Naive thymus-derived CD4-positive, alpha-beta T cell (primary cell): ENCODE data around the gene LUZP2. TPM values are rescaled to one million over a fixed set of nuclear protein-coding genes. Genes with fewer than 3 reads are reported as not detected.

Experiments
- ATAC-seq: fragments of 150-1000 bp; cut with Tn5 transposase; 2 replicates; pipeline ENCODE4 v1.10.0; 2021; ENCODE audit warnings: mild to moderate bottlenecking, moderate library complexity
- CTCF ChIA-PET: fragments of 350-600 bp; sonication (Branson Sonifier 250); formaldehyde crosslinking; loops from one replicate; lab custom pipeline; 2021; ENCODE audit warnings: antibody characterized with exemption; lab: Charles Lee
- POLR2A ChIA-PET: fragments of 350-600 bp; sonication (Branson Sonifier 250); formaldehyde crosslinking; loops from one replicate; lab custom pipeline; 2021; ENCODE audit warnings: antibody characterized with exemption, inconsistent platforms; lab: Charles Lee
- DNase-seq, 9 donors: peaks; one replicate each; pipeline versions ENCODE4 v3.0.0 to v3.0.0-alpha.2; 2020 to 2022; ENCODE audit warnings: mixed read lengths in 1 of 9
- H3K27ac ChIP-seq: one replicate; pipeline ENCODE4 v1.7.0; 2013; ENCODE audit warnings: mild to moderate bottlenecking, low read depth, low read length, moderate library complexity
- H3K27me3 ChIP-seq, 2 donors: one replicate each; pipeline ENCODE4 v1.7.0; 2013; ENCODE audit warnings: low read length in 2 of 2, mild to moderate bottlenecking in 2 of 2, moderate library complexity in 2 of 2; ENCODE audit not compliant: control insufficient read depth in 2 of 2, insufficient read depth in 2 of 2
- H3K36me3 ChIP-seq, 3 experiments: 1 replicate in 2 of 3; 2 replicates in 1 of 3; pipeline ENCODE4 v1.7.0; 2013; ENCODE audit warnings: low read length in 3 of 3, mild to moderate bottlenecking in 3 of 3, moderate library complexity in 1 of 3; ENCODE audit not compliant: insufficient read depth in 3 of 3, control insufficient read depth in 2 of 3
- H3K4me1 ChIP-seq, 2 donors: one replicate each; pipeline ENCODE4 v1.7.0; 2013; ENCODE audit warnings: low read length in 2 of 2, mild to moderate bottlenecking in 2 of 2, moderate library complexity in 1 of 2; ENCODE audit not compliant: control insufficient read depth in 2 of 2, insufficient read depth in 2 of 2
- H3K4me3 ChIP-seq: 2 replicates; pipeline ENCODE4 v1.7.0; 2013; ENCODE audit warnings: mild to moderate bottlenecking, low read length
- H3K9me3 ChIP-seq, 3 experiments: 1 replicate in 2 of 3; 2 replicates in 1 of 3; pipeline ENCODE4 v1.7.0; 2013; ENCODE audit warnings: low read length in 3 of 3; ENCODE audit not compliant: control insufficient read depth in 2 of 3
- H3K27ac Mint-ChIP-seq, 9 donors: one replicate each; pipeline ENCODE4 v1.8.0; 2020 to 2022; ENCODE audit warnings: mixed read lengths in 9 of 9, mild to moderate bottlenecking in 8 of 9, moderate library complexity in 5 of 9, inconsistent platforms in 2 of 9
- H3K27me3 Mint-ChIP-seq, 5 donors: one replicate each; pipeline ENCODE4 v1.8.0; 2021 to 2022; ENCODE audit warnings: mixed read lengths in 5 of 5, mild to moderate bottlenecking in 1 of 5
- H3K36me3 Mint-ChIP-seq, 5 donors: one replicate each; pipeline ENCODE4 v1.8.0; 2020 to 2022; ENCODE audit warnings: mixed read lengths in 5 of 5, mild to moderate bottlenecking in 3 of 5, inconsistent platforms in 1 of 5
- H3K4me1 Mint-ChIP-seq, 7 donors: one replicate each; pipeline ENCODE4 v1.8.0; 2020 to 2022; ENCODE audit warnings: mixed read lengths in 7 of 7, mild to moderate bottlenecking in 3 of 7, inconsistent platforms in 1 of 7
- H3K4me3 Mint-ChIP-seq, 10 donors: one replicate each; pipeline ENCODE4 v1.8.0; 2020 to 2022; ENCODE audit warnings: mild to moderate bottlenecking in 10 of 10, mixed read lengths in 10 of 10, moderate library complexity in 6 of 10, inconsistent platforms in 2 of 10
- H3K9me3 Mint-ChIP-seq, 11 donors: one replicate each; pipeline ENCODE4 v1.8.0; 2020 to 2022; ENCODE audit warnings: mixed read lengths in 11 of 11, mild to moderate bottlenecking in 4 of 11, inconsistent platforms in 1 of 11, moderate library complexity in 1 of 11
- intact Hi-C, 2 donors: fragments of 100-400 bp; cut with micrococcal nuclease; formaldehyde crosslinking; loops; one replicate each; pipeline ENCODE4 v1.15.1; 2023
- polyA plus RNA-seq, 2 donors: library from polyadenylated mRNA; unstranded; fragments of 300-500 nt; fragmentation: Illumina TruSeq; gene quantifications; one replicate each; pipeline ENCODE4 v1.2.3, GENCODE V29; 2021
- total RNA-seq, 6 experiments: library from RNA in 5 of 6; stranded (reverse) in 5 of 6; gene quantifications; 1 replicate in 5 of 6; 2 replicates in 1 of 6; pipeline ENCODE4 v1.2.3 and lab custom pipeline; 2021 to 2026

Gene LUZP2
- total RNA-seq (not detected), polyA plus RNA-seq (not detected), total RNA-seq (lab: John Stamatoyannopoulos, UW) (not detected)

GRCh38 chr11:24496736-24497725 lies at the start of gene LUZP2:
Gene LUZP2, plus strand, starts transcription at chr11:24497053.
- Mint-ChIP-seq H3K27ac (no peak within 1 kb of the TSS), H3K36me3 (peaks cover 0 to 13% (median 0%) of the 10 kb centered on the region in 5 donors), H3K9me3 (peaks cover 0 to 21% (median 4%) of the 10 kb centered on the region in 11 donors), H3K27me3 (peaks cover 13 to 28% (median 18%) of the 10 kb centered on the region in 5 donors), H3K4me1 (no peaks in the 10 kb centered on the region), H3K4me3 (no peak within 1 kb of the TSS)
- intact Hi-C loops, result no loop called here
- no peaks in the 10 kb centered on the region for H3K27me3 ChIP-seq
- ChIA-PET POLR2A (no interaction called here), CTCF (no interaction called here)
- no peaks in the 10 kb centered on the region for H3K4me1 ChIP-seq
- no peaks in the 10 kb centered on the region for H3K9me3 ChIP-seq
- no peak for DNase-seq
- no peak within 1 kb of the TSS for H3K27ac ChIP-seq
- no peak for ATAC-seq
- H3K36me3 ChIP-seq, result no peaks in the 10 kb centered on the region
- no peak within 1 kb of the TSS for H3K4me3 ChIP-seq

- intact Hi-C loops, result no loop called here
- H3K4me1 Mint-ChIP-seq, result no peaks in the 10 kb centered on the region
- ATAC-seq (no peak), DNase-seq (no peak)
- ChIA-PET CTCF (no interaction called here), POLR2A (no interaction called here)
- no peaks in the 10 kb centered on the region for H3K4me1 ChIP-seq
- no peak overlapping the region for H3K27ac Mint-ChIP-seq
- H3K9me3 Mint-ChIP-seq, result peaks cover 0 to 10% (median 6%) of the 10 kb centered on the region in 11 donors
- no peaks in the 10 kb centered on the region for H3K9me3 ChIP-seq
- H3K27ac ChIP-seq, result no peak overlapping the region
- no peak overlapping the region for H3K4me3 Mint-ChIP-seq
- H3K36me3 ChIP-seq, result no peaks in the 10 kb centered on the region
- no peaks in the 10 kb centered on the region for H3K36me3 Mint-ChIP-seq
- no peaks in the 10 kb centered on the region for H3K27me3 Mint-ChIP-seq
- no peaks in the 10 kb centered on the region for H3K27me3 ChIP-seq
- no peak overlapping the region for H3K4me3 ChIP-seq
These were observed 43.6 kb upstream of the LUZP2 start for GRCh38 chr11:24453129-24453718.

DNA sequence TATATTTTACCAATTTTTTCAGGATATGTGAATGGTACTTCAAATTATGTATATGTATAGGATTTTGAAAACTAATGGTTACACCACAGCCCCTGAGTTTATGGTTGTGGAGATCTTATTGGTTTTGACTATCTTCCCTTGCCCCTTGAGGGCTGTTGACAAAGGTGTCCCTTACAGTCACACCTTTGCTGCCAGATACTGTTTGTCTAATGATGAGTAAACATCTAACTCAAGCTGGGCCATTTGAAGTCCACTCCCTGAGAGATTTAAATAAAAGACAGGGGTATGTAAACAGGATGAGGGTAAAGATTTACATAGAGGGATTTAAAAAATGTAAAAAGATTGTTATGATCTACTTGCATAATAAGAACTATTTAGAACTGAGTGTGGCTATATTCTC lies 38.9 kb upstream of the LUZP2 start:
- H3K27ac Mint-ChIP-seq, result no peak overlapping the region
- POLR2A ChIA-PET, result no interaction called here
- intact Hi-C loops, result no loop called here

DNA sequence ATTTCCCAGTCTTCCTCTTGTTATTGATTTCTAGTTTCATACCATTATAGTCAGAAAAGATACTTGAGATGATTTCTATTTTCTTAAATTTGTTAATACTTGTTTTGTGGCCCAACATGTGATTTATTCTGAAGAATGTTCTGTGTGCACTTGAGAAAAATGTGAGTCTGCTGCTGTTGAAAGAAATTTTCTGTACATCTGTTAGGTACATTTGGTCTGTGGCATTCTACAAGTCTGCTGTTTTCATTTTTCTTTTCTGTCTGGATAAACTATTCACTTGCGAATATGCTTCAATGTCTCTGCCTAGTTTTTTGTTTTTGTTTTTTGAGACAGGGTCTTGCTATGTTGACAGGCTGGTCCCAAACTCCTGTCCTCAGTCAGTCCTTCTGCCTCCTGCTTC lies 26.4 kb upstream of the LUZP2 start:
- DNase-seq, result no peak
- intact Hi-C loops, result no loop called here
- H3K36me3 ChIP-seq, result no peaks in the 10 kb centered on the region
- Mint-ChIP-seq H3K4me3 (no peak overlapping the region), H3K27me3 (no peaks in the 10 kb centered on the region), H3K36me3 (peaks cover 0 to 3% (median 0%) of the 10 kb centered on the region in 5 donors), H3K4me1 (no peaks in the 10 kb centered on the region), H3K9me3 (peaks cover 0 to 23% (median 9%) of the 10 kb centered on the region in 11 donors), H3K27ac (no peak overlapping the region)
- ChIA-PET CTCF (no interaction called here), POLR2A (no interaction called here)
- H3K4me1 ChIP-seq, result no peaks in the 10 kb centered on the region
- no peak overlapping the region for H3K27ac ChIP-seq
- H3K27me3 ChIP-seq, result no peaks in the 10 kb centered on the region
- H3K9me3 ChIP-seq, result peaks cover 0 to 8% (median 0%) of the 10 kb centered on the region in 3 experiments
- ATAC-seq, result no peak
- H3K4me3 ChIP-seq, result no peak overlapping the region

More for the DNA sequence above, 38.9 kb upstream of the LUZP2 start:
- peaks cover 0 to 29% (median 6%) of the 10 kb centered on the region in 11 donors for H3K9me3 Mint-ChIP-seq
- H3K27ac ChIP-seq, result no peak overlapping the region
- H3K27me3 Mint-ChIP-seq, result no peaks in the 10 kb centered on the region
- no peak overlapping the region for H3K4me3 ChIP-seq
- H3K36me3 Mint-ChIP-seq, result no peaks in the 10 kb centered on the region
- CTCF ChIA-PET, result no interaction called here
- H3K4me1 ChIP-seq, result no peaks in the 10 kb centered on the region
- DNase-seq (no peak), ATAC-seq (no peak)
- H3K4me1 Mint-ChIP-seq, result no peaks in the 10 kb centered on the region
- no peaks in the 10 kb centered on the region for H3K27me3 ChIP-seq
- no peaks in the 10 kb centered on the region for H3K36me3 ChIP-seq
- no peaks in the 10 kb centered on the region for H3K9me3 ChIP-seq
- H3K4me3 Mint-ChIP-seq, result no peak overlapping the region

- ATAC-seq, result no peak
- POLR2A ChIA-PET, result no interaction called here
- intact Hi-C loops, result no loop called here
These were observed 25.8 kb upstream of the LUZP2 start for GRCh38 chr11:24471084-24471483.

DNA sequence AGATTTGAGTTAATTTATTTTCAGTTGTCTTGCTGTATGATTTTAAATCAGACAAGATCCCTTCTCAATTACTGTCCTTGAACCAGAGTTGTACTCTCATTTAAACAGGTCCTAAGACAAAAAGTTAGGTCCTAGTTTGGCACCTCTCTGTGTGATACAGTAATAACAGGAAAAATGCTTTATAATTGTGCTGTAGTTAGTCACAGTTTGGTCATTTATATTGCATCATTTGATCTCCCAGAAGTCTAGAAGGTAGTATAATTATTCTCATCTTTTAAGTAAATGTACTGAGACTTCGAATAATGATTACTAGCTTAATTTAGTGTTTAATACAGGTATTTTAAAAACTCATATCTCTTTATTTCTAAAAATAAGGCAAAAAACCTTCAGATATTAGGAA lies 18.1 kb upstream of the LUZP2 start:
- ATAC-seq, result no peak
- peaks cover 0 to 8% (median 0%) of the 10 kb centered on the region in 3 experiments for H3K9me3 ChIP-seq
- Mint-ChIP-seq H3K9me3 (peaks cover 0 to 21% (median 12%) of the 10 kb centered on the region in 11 donors), H3K4me3 (no peak overlapping the region), H3K36me3 (no peaks in the 10 kb centered on the region), H3K4me1 (no peaks in the 10 kb centered on the region), H3K27ac (no peak overlapping the region), H3K27me3 (no peaks in the 10 kb centered on the region)
- H3K27me3 ChIP-seq, result no peaks in the 10 kb centered on the region
- no peak for DNase-seq
- H3K4me1 ChIP-seq, result no peaks in the 10 kb centered on the region
- H3K27ac ChIP-seq, result no peak overlapping the region
- H3K36me3 ChIP-seq, result no peaks in the 10 kb centered on the region
- POLR2A ChIA-PET, result no interaction called here
- H3K4me3 ChIP-seq, result no peak overlapping the region
- CTCF ChIA-PET, result no interaction called here
- intact Hi-C loops, result no loop called here

More at GRCh38 chr11:24471084-24471483, 25.8 kb upstream of the LUZP2 start:
- no peak overlapping the region for H3K4me3 Mint-ChIP-seq
- H3K36me3 Mint-ChIP-seq, result peaks cover 0 to 3% (median 0%) of the 10 kb centered on the region in 5 donors
- no peak for DNase-seq
- no peak overlapping the region for H3K27ac Mint-ChIP-seq
- no peak overlapping the region for H3K27ac ChIP-seq
- peaks cover 0 to 27% (median 10%) of the 10 kb centered on the region in 11 donors for H3K9me3 Mint-ChIP-seq
- no peaks in the 10 kb centered on the region for H3K27me3 ChIP-seq
- H3K4me3 ChIP-seq, result no peak overlapping the region
- H3K4me1 ChIP-seq, result no peaks in the 10 kb centered on the region
- CTCF ChIA-PET, result no interaction called here
- no peaks in the 10 kb centered on the region for H3K36me3 ChIP-seq
- no peaks in the 10 kb centered on the region for H3K4me1 Mint-ChIP-seq
- no peaks in the 10 kb centered on the region for H3K27me3 Mint-ChIP-seq
- peaks cover 0 to 8% (median 0%) of the 10 kb centered on the region in 3 experiments for H3K9me3 ChIP-seq
